K562 (cell line): ENCODE data around the gene MYH15. TPM values are rescaled to one million over a fixed set of nuclear protein-coding genes. Genes with fewer than 3 reads are reported as not detected.

ENCODE experiments used
- ATAC-seq: fragments of 200-7000 bp; cut with Tn5 transposase; 3 replicates; pipeline ENCODE4 v1.9.1; 2020; ENCODE audit warnings: moderate library complexity
- BruUV-seq: library from RNA; stranded (reverse); fragments of 400-500 nt; replicated peaks from 2 replicates; lab custom pipeline; 2021; lab: Mats Ljungman, UMichigan
- CTCF ChIA-PET: fragments of 300-600 bp; formaldehyde crosslinking; extraction: SDS; loops from one replicate; lab custom pipeline; 2021; ENCODE audit warnings: low intra/inter-chr PET ratio; lab: Yijun Ruan, JAX
- POLR2A ChIA-PET: fragments of 300-600, 350-650 bp; sonication (Branson Sonifier 250); formaldehyde crosslinking; extraction: SDS; loops from one replicate; lab custom pipeline; 2021; ENCODE audit warnings: antibody characterized with exemption, inconsistent platforms; lab: Yijun Ruan, JAX
- DNase-seq, 4 experiments: peaks; one replicate each; pipeline versions ENCODE4 v3.0.0 to v3.0.0-alpha.2; 2011 to 2018; ENCODE audit warnings: low spot score in 3 of 4, mixed read lengths in 3 of 4; ENCODE audit errors: extremely low read depth in 1 of 4
- FAIRE-seq: peaks from 2 replicates; lab custom pipeline; 2011; peaks lifted over from hg19 to GRCh38; lab: Jason Lieb, UNC
- H2AFZ ChIP-seq: 2 replicates; pipeline ENCODE4 v1.6.0; 2011; ENCODE audit warnings: low read depth, low read length, control low read depth, inconsistent platforms
- H3K27ac ChIP-seq: fragments of 200-600 bp; 3 replicates; pipeline ENCODE4 v1.8.0; 2011; ENCODE audit warnings: low read depth, mild to moderate bottlenecking, control low read depth, inconsistent platforms, low read length, moderate library complexity, mixed read lengths; ENCODE audit errors: extremely low read depth
- H3K27me3 ChIP-seq, 2 experiments: fragments of 300-600 bp in 1 of 2; 2 replicates in 1 of 2; 3 replicates in 1 of 2; pipeline versions ENCODE4 v1.6.0 to v1.8.0; 2011; ENCODE audit warnings: inconsistent platforms in 2 of 2, low read length in 2 of 2, mild to moderate bottlenecking in 1 of 2, mixed read lengths in 1 of 2, moderate library complexity in 1 of 2; ENCODE audit not compliant: control insufficient read depth in 2 of 2, insufficient read depth in 2 of 2
- H3K36me3 ChIP-seq: fragments of 300-600 bp; 3 replicates; pipeline ENCODE4 v1.8.0; 2011; ENCODE audit warnings: mild to moderate bottlenecking, low read length, inconsistent platforms; ENCODE audit not compliant: control insufficient read depth, insufficient read depth
- H3K4me1 ChIP-seq, 2 experiments: fragments of 200-600 bp in 1 of 2; replicated peaks in 1 of 2; 2 replicates in 1 of 2; 3 replicates in 1 of 2; pipeline versions ENCODE4 v1.5.1 to v1.8.0; 2011; ENCODE audit warnings: inconsistent platforms in 2 of 2, low read length in 2 of 2, mild to moderate bottlenecking in 1 of 2, mixed read lengths in 1 of 2, moderate library complexity in 1 of 2; ENCODE audit not compliant: control insufficient read depth in 2 of 2, insufficient read depth in 2 of 2
- H3K4me2 ChIP-seq: 2 replicates; pipeline ENCODE4 v1.6.1; 2011; ENCODE audit warnings: low read length, control low read depth, inconsistent platforms, mixed read lengths; ENCODE audit not compliant: insufficient read depth
- H3K4me3 ChIP-seq: fragments of 200-600 bp; sonication (generic), shearing (Covaris generic); 2 replicates; pipeline ENCODE4 v1.5.1; 2016; ENCODE audit warnings: control low read depth, inconsistent platforms
- H3K79me2 ChIP-seq: fragments of 200-600 bp; 3 replicates; pipeline ENCODE4 v1.8.0; 2011; ENCODE audit warnings: low read length, inconsistent platforms; ENCODE audit not compliant: control insufficient read depth, insufficient read depth
- H3K9ac ChIP-seq, 2 experiments: 2 replicates each; pipeline versions ENCODE4 v1.6.0 to v1.6.1; 2011; ENCODE audit warnings: low read depth in 2 of 2, low read length in 2 of 2, control low read depth in 1 of 2, inconsistent platforms in 1 of 2, mild to moderate bottlenecking in 1 of 2, mixed read lengths in 1 of 2; ENCODE audit not compliant: insufficient read depth in 1 of 2
- H3K9me1 ChIP-seq: one replicate; pipeline ENCODE4 v1.6.0; 2011; ENCODE audit warnings: inconsistent platforms, mild to moderate bottlenecking, low read length, moderate library complexity; ENCODE audit not compliant: control insufficient read depth, insufficient read depth
- H3K9me3 ChIP-seq: replicated peaks from 2 replicates; pipeline ENCODE4 v1.5.1; 2011; ENCODE audit warnings: low read depth, low read length, inconsistent platforms; ENCODE audit not compliant: control insufficient read depth, insufficient read depth
- H4K20me1 ChIP-seq: replicated peaks from 2 replicates; pipeline ENCODE4 v1.6.1; 2011; ENCODE audit warnings: low read length, inconsistent platforms, mixed read lengths; ENCODE audit not compliant: control insufficient read depth, insufficient read depth
- EZH2 ChIP-seq: IDR thresholded peaks from 2 replicates; pipeline ENCODE4 v1.6.1; 2012; ENCODE audit warnings: low read depth, mild to moderate bottlenecking, inconsistent platforms, low read length, borderline replicate concordance
- FIP1L1 ChIP-seq: fragments of 200-400 bp; formaldehyde crosslinking; IDR thresholded peaks from 2 replicates; pipeline ENCODE4 v1.6.1; 2018; ENCODE audit warnings: mild to moderate bottlenecking, low read depth, low read length; ENCODE audit not compliant: poor library complexity, severe bottlenecking
- FOXP1 ChIP-seq: sonication (generic); formaldehyde crosslinking; IDR thresholded peaks from 2 replicates; pipeline ENCODE4 v1.8.0; 2022; ENCODE audit warnings: mild to moderate bottlenecking, missing genetic modification reagents
- GMEB1 ChIP-seq: fragments of 250-450 bp; sonication (Bioruptor Pico); IDR thresholded peaks from 2 replicates; pipeline ENCODE4 v1.4.0; 2020; ENCODE audit warnings: mild to moderate bottlenecking
- ID3 ChIP-seq, 2 experiments: fragments of 250-450 bp in 1 of 2; fragments of 450-650 bp in 1 of 2; sonication (Bioruptor Pico) in 1 of 2; IDR thresholded peaks; 2 replicates each; pipeline versions ENCODE4 v1.6.1 to v1.8.0; 2016 to 2021; ENCODE audit warnings: mild to moderate bottlenecking in 2 of 2, moderate library complexity in 2 of 2, missing compliant biosample characterization in 1 of 2, missing genetic modification characterization in 1 of 2
- PCBP2 ChIP-seq: fragments of 200-400 bp; formaldehyde crosslinking; IDR thresholded peaks from 2 replicates; pipeline ENCODE4 v1.6.1; 2018; ENCODE audit warnings: low read length, low read depth, mild to moderate bottlenecking, moderate library complexity; ENCODE audit not compliant: poor library complexity, severe bottlenecking
- RFX1 ChIP-seq: fragments of 450-650 bp; IDR thresholded peaks from 2 replicates; pipeline ENCODE4 v1.6.1; 2016; ENCODE audit warnings: mild to moderate bottlenecking, moderate library complexity
- RNF2 ChIP-seq: sonication (generic); IDR thresholded peaks from 2 replicates; pipeline ENCODE4 v1.6.1; 2016
- SRSF3 ChIP-seq: fragments of 200-400 bp; formaldehyde crosslinking; IDR thresholded peaks from 2 replicates; pipeline ENCODE4 v1.6.1; 2016; ENCODE audit warnings: mild to moderate bottlenecking, low read length, moderate library complexity; ENCODE audit not compliant: insufficient read depth
- SRSF9 ChIP-seq: fragments of 200-400 bp; formaldehyde crosslinking; IDR thresholded peaks from 2 replicates; pipeline ENCODE4 v1.6.1; 2017; ENCODE audit warnings: low read depth, low read length, borderline replicate concordance
- ZNF395 ChIP-seq: fragments of 200-800 bp; sonication (Bioruptor generic); IDR thresholded peaks from 2 replicates; pipeline ENCODE4 v1.6.1; 2017; ENCODE audit warnings: missing genetic modification characterization, missing compliant biosample characterization
- ZNF445 ChIP-seq: fragments of 250-450 bp; sonication (Bioruptor Pico); IDR thresholded peaks from 2 replicates; pipeline ENCODE4 v1.4.0; 2020; ENCODE audit warnings: low read depth, mild to moderate bottlenecking, moderate library complexity
- ZNF644 ChIP-seq: fragments of 200-800 bp; sonication (Bioruptor generic); IDR thresholded peaks from 2 replicates; pipeline ENCODE4 v1.6.1; 2016; ENCODE audit warnings: low read depth, missing genetic modification characterization, missing compliant biosample characterization
- WGBS: fragments of 100-300 bp; shearing (Covaris generic); methylation state at CpG from one replicate; pipeline ENCODE4 v1.1.6; 2016; ENCODE audit warnings: low coverage, mixed read lengths; ENCODE audit not compliant: insufficient coverage; ENCODE audit errors: missing lambda C conversion rate; 5-methylcytosine and 5-hydroxymethylcytosine counted together
- in situ Hi-C: fragments of 300-500 bp; cut with MboI; formaldehyde crosslinking; loops from 4 replicates; pipeline ENCODE4 v1.15.0; 2018; ENCODE audit warnings: inconsistent platforms, mixed read lengths
- intact Hi-C: fragments of 100-400 bp; cut with micrococcal nuclease; formaldehyde crosslinking; loops from 2 replicates; pipeline ENCODE4 v1.14.2; 2022
- polyA plus RNA-seq, 8 experiments: library from polyadenylated mRNA; depleted of rRNA in 4 of 8; stranded (reverse) in 5 of 8; unstranded in 3 of 8; fragments of >200 nt; fragmentation: Nextera tagmentation in 2 of 8; fragmentation: Illumina TruSeq in 1 of 8; extraction: Ambion mirVana in 2 of 8; extraction: Trizol in 1 of 8; gene quantifications; 2 replicates each; pipeline versions ENCODE4 v1.2.1 to v1.2.3, GENCODE V29; 2011 to 2014; ENCODE audit warnings: inconsistent platforms in 1 of 8, missing spikeins in 1 of 8
- total RNA-seq, 7 experiments: library from RNA; depleted of rRNA in 6 of 7; stranded (reverse); fragments of >200 nt in 6 of 7; fragmentation: Illumina TruSeq in 2 of 7; extraction: Trizol in 2 of 7; gene quantifications; 2 replicates each; pipeline versions ENCODE4 v1.2.1 to v1.2.3, GENCODE V29; 2011 to 2021; ENCODE audit warnings: low replicate concordance in 1 of 7

Gene MYH15
- total and polyA plus RNA-seq, 9 of the 15 experiments (the other 6 are each of a cell fraction or from before 2014, with no cell fraction given), result 0.03 to 0.29 (median 0.12) TPM

- no peak for FAIRE-seq
- Histone ChIP-seq H3K9me1 (no peaks in the 10 kb centered on the region), H3K9ac (no peak overlapping the region), H3K4me2 (no peak overlapping the region), H3K27me3 (no peaks in the 10 kb centered on the region), H3K4me3 (no peak overlapping the region)
- ChIA-PET POLR2A (no interaction called here), CTCF (no interaction called here)
- 0% methylated on average over 3 of the region's 3 CpGs for WGBS
- TF ChIP-seq SRSF9, result no peak
- TF ChIP-seq GMEB1, result no peak
- TF ChIP-seq ID3 (CRISPR knock-in tag; IDR thresholded peaks at IDR 0.05), result no peak
- no peak for TF ChIP-seq ID3 (tag; IDR thresholded peaks at IDR 0.05)
- no peak for TF ChIP-seq ZNF445 (CRISPR knock-in tag)
- no peak for TF ChIP-seq PCBP2
- no peak for TF ChIP-seq FIP1L1
- no peak for TF ChIP-seq EZH2
- no peak for TF ChIP-seq SRSF3
- no peak for TF ChIP-seq ZNF644 (tag)
- no peak for TF ChIP-seq RFX1
- TF ChIP-seq FOXP1 (CRISPR knock-in tag), result no peak
- no peak for TF ChIP-seq RNF2
- no peak for TF ChIP-seq ZNF395 (CRISPR knock-in tag)
- TF ChIP-seq, all 486 proteins: peak for 0
- H3K9me3 ChIP-seq, result no peaks in the 10 kb centered on the region
- no peaks in the 10 kb centered on the region for H3K36me3 ChIP-seq
- H3K79me2 ChIP-seq, result no peaks in the 10 kb centered on the region
- no peaks in the 10 kb centered on the region for H3K4me1 ChIP-seq
- BruUV-seq, result no TSS peak
- in situ Hi-C loops, result no loop called here
- no peak overlapping the region for H3K27ac ChIP-seq
- no peak for DNase-seq
- no peak overlapping the region for H2AFZ ChIP-seq
- no peak for ATAC-seq
- H4K20me1 ChIP-seq, result no peaks in the 10 kb centered on the region
- intact Hi-C loops, result no loop called here
These were observed 158.2 kb downstream of the MYH15 start for GRCh38 chr3:108352176-108352575.
